Measurements from ENCODE around the gene METTL18. TPM values are rescaled to one million over a fixed set of nuclear protein-coding genes. Genes with fewer than 3 reads are reported as not detected.

Gene METTL18
- polyA plus RNA-seq, 1 donor from 2014 or later = 7.0 TPM

GRCh38 chr1:169802888-169803287, 8.2 kb upstream of the METTL18 start:
- H3K79me2 ChIP-seq (replicated peaks; ENCODE audit: insufficient read depth, low read length) = no peaks in the 10 kb centered on the region
- TF ChIP-seq EZH2 (IDR thresholded peaks at IDR 0.05; ENCODE audit: borderline replicate concordance, insufficient read depth, low read length, poor library complexity, severe bottlenecking) (no peak), TAF1 (IDR thresholded peaks at IDR 0.05; ENCODE audit: low read depth) (no peak), EP300 (conservative IDR thresholded peaks at IDR 0.05; ENCODE audit: poor library complexity, severe bottlenecking) (no peak), MXI1 (conservative IDR thresholded peaks at IDR 0.05; ENCODE audit: poor library complexity, severe bottlenecking) (no peak), RAD21 (conservative IDR thresholded peaks at IDR 0.05) (no peak), CTCF (IDR thresholded peaks at IDR 0.05; ENCODE audit: poor library complexity, severe bottlenecking) (no peak), REST (IDR thresholded peaks at IDR 0.05; ENCODE audit: borderline replicate concordance) (no peak), SMC3 (conservative IDR thresholded peaks at IDR 0.05; ENCODE audit: poor library complexity) (no peak), POLR2AphosphoS5 (IDR thresholded peaks at IDR 0.05) (no peak)
- H3F3A ChIP-seq (ENCODE audit: insufficient read depth, low read length, poor library complexity, severe bottlenecking) = no peaks in the 10 kb centered on the region
- no peaks in the 10 kb centered on the region for H3K9me2 ChIP-seq (ENCODE audit: insufficient read depth, low read length)
- no peak overlapping the region for H3K4me3 ChIP-seq (ENCODE audit: low read length)
- H3K27me3 ChIP-seq (ENCODE audit: insufficient read depth, low read depth, low read length) = no peaks in the 10 kb centered on the region
- no peak overlapping the region for H3K9ac ChIP-seq (ENCODE audit: low read length)
- no peaks in the 10 kb centered on the region for H4K20me1 ChIP-seq (ENCODE audit: insufficient read depth)
- H3K9me3 ChIP-seq (ENCODE audit: low read length) = no peaks in the 10 kb centered on the region
- H2AFZ ChIP-seq (ENCODE audit: low read depth, low read length) = no peak overlapping the region
- H3K36me3 ChIP-seq (ENCODE audit: insufficient read depth, low read length) = peaks cover 5% of the 10 kb centered on the region
- H3K27ac ChIP-seq (ENCODE audit: low read length) = no peak overlapping the region
- no peak overlapping the region for H3K4me2 ChIP-seq (ENCODE audit: low read length)

- Histone ChIP-seq H4K20me1 (ENCODE audit: insufficient read depth) (no peaks in the 10 kb centered on the region), H3K9me3 (ENCODE audit: low read length) (no peaks in the 10 kb centered on the region), H3F3A (ENCODE audit: insufficient read depth, low read length, poor library complexity, severe bottlenecking) (no peaks in the 10 kb centered on the region), H3K27me3 (ENCODE audit: insufficient read depth, low read depth, low read length) (no peaks in the 10 kb centered on the region), H3K27ac (ENCODE audit: low read length) (no peak overlapping the region), H3K36me3 (ENCODE audit: insufficient read depth, low read length) (no peaks in the 10 kb centered on the region), H3K4me2 (ENCODE audit: low read length) (no peak overlapping the region), H3K79me2 (replicated peaks; ENCODE audit: insufficient read depth, low read length) (peaks cover 12% of the 10 kb centered on the region), H3K9me2 (ENCODE audit: insufficient read depth, low read length) (no peaks in the 10 kb centered on the region), H3K9ac (ENCODE audit: low read length) (no peak overlapping the region), H3K4me3 (ENCODE audit: low read length) (no peak overlapping the region), H2AFZ (ENCODE audit: low read depth, low read length) (no peak overlapping the region)
- TF ChIP-seq RAD21 (conservative IDR thresholded peaks at IDR 0.05) (no peak), EZH2 (IDR thresholded peaks at IDR 0.05; ENCODE audit: borderline replicate concordance, insufficient read depth, low read length, poor library complexity, severe bottlenecking) (no peak), TAF1 (IDR thresholded peaks at IDR 0.05; ENCODE audit: low read depth) (no peak), MXI1 (conservative IDR thresholded peaks at IDR 0.05; ENCODE audit: poor library complexity, severe bottlenecking) (no peak)
These were observed 2.6 kb upstream of the METTL18 start for GRCh38 chr1:169797281-169797680.
